Dedifferentiated amniotic fluid mesenchymal stem cell (primary cell): Measurements from ENCODE around the gene OAS3.
"Not testable (repeated sequence)": the region's sequence is repeated elsewhere in the genome, so short reads cannot be mapped to it uniquely, and the experiment has no call there.

ENCODE experiments used
- DNase-seq: peaks from one replicate; pipeline ENCODE4 v3.0.0-alpha.2; 2016; ENCODE audit errors: extremely low spot score

OAS3 gene

GRCh38 chr12:112924986-112925385 is 13.3 kb upstream of the OAS3 start:
- DNase-seq: no peak

- not testable (repeated sequence) for DNase-seq
These were observed 11.7 kb upstream of the OAS3 start for GRCh38 chr12:112926416-112927033.

- no peak for DNase-seq
These were observed 10.8 kb upstream of the OAS3 start for GRCh38 chr12:112927475-112927874.

GRCh38 chr12:112927925-112928324 is 10.3 kb upstream of the OAS3 start:
- no peak for DNase-seq

- DNase-seq: no peak
These were observed 9.3 kb upstream of the OAS3 start for GRCh38 chr12:112928978-112929377.

GRCh38 chr12:112929715-112930114 is 8.6 kb upstream of the OAS3 start:
- DNase-seq: no peak

GRCh38 chr12:112930350-112930749 is 7.9 kb upstream of the OAS3 start:
- no peak for DNase-seq

GRCh38 chr12:112932485-112933128 is 5.7 kb upstream of the OAS3 start:
- no peak for DNase-seq

- no peak for DNase-seq
These were observed 5.2 kb upstream of the OAS3 start for GRCh38 chr12:112933129-112933505.

- DNase-seq: no peak
These were observed 2.0 kb upstream of the OAS3 start for GRCh38 chr12:112936264-112936663.

- DNase-seq: no peak
These were observed 1.3 kb upstream of the OAS3 start for GRCh38 chr12:112936927-112937326.

- DNase-seq: no peak
These were observed 477 bp downstream of the OAS3 start for GRCh38 chr12:112938751-112939150.

- DNase-seq: no peak
These were observed 1.6 kb downstream of the OAS3 start for GRCh38 chr12:112939761-112940381.

- DNase-seq: no peak
These were observed 3.5 kb downstream of the OAS3 start for GRCh38 chr12:112941528-112942335.

GRCh38 chr12:112942572-112942971 is 4.3 kb downstream of the OAS3 start:
- no peak for DNase-seq

- no peak for DNase-seq
These were observed 5.9 kb downstream of the OAS3 start for GRCh38 chr12:112944024-112944690.

- no peak for DNase-seq
These were observed 7.2 kb downstream of the OAS3 start for GRCh38 chr12:112945515-112945914.

- no peak for DNase-seq
These were observed 8.1 kb downstream of the OAS3 start for GRCh38 chr12:112946236-112947000.

GRCh38 chr12:112947314-112947713 is 9.0 kb downstream of the OAS3 start:
- DNase-seq: no peak

GRCh38 chr12:112947761-112948160 is 9.5 kb downstream of the OAS3 start:
- DNase-seq: no peak

GRCh38 chr12:112948806-112949205 is 10.5 kb downstream of the OAS3 start:
- no peak for DNase-seq
